ENCODE measurements around the gene EFCAB7. TPM values are rescaled to one million over a fixed set of nuclear protein-coding genes. Genes with fewer than 3 reads are reported as not detected.

The EFCAB7 gene
- total and polyA plus RNA-seq, 2 of the 13 experiments (the other 11 are each of a cell fraction or from before 2014, with no cell fraction given): 1.7 to 5.4 TPM

DNA sequence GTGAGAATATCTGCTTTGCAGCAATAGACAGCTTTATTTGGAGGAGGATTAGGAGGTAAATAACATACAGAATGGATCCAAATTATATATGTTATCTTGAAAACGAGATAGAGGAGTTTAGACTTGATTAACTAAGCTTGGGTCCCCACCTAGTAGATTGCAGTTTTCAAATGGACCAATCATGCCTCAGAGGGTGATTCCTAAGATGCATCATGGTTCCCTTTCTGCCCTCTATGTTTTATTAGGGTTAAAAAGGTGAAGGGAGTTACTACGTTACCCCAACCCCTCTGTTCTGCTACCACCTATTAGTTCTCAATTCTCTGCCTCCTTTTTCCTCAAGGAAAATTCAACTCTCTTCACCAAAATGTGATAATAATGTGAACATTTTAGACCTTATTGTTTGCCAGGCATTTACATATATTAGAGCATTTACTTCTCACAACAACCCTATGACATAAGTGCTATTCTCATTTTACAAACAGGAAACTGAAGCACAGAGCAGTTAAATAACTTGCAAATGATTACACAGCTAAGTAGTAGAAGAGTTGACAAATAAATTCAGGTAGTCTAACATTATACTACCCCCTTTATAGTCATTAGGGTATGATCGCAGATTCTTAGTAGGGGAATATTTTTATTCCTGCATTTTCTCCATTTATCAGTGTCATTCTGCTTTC, 46.5 kb downstream of the EFCAB7 start:
- Histone ChIP-seq H3K4me1 (ENCODE audit: insufficient read depth, low read length) (no peaks in the 10 kb centered on the region), H3K9me3 (ENCODE audit: low read length) (no peaks in the 10 kb centered on the region), H3K27ac (ENCODE audit: extremely low read length, insufficient read depth, low read length) (no peak overlapping the region), H3K36me3 (replicated peaks in 1 of 2; ENCODE audit: control insufficient read depth in 1 of 2, insufficient read depth in 2 of 2, low read length in 2 of 2) (no peaks in the 10 kb centered on the region), H3K79me2 (ENCODE audit: insufficient read depth, low read length) (no peaks in the 10 kb centered on the region), H3K4me2 (ENCODE audit: low read depth, low read length) (no peak overlapping the region), H3K27me3 (ENCODE audit: control insufficient read depth in 1 of 2, insufficient read depth in 2 of 2, low read length in 2 of 2) (no peaks in the 10 kb centered on the region), H3K4me3 (replicated peaks in 1 of 3; ENCODE audit: insufficient read depth in 1 of 3, low read depth in 2 of 3, low read length in 3 of 3) (no peak overlapping the region), H4K20me1 (ENCODE audit: insufficient read depth, low read length) (no peaks in the 10 kb centered on the region), H3K9ac (ENCODE audit: insufficient read depth, low read depth, low read length) (no peak overlapping the region), H2AFZ (ENCODE audit: low read length) (no peak overlapping the region)
- TF ChIP-seq ZNF329 (CRISPR knock-in tag; IDR thresholded peaks at IDR 0.05; ENCODE audit: low read depth) (no peak), ZC3H4 (CRISPR knock-in tag; IDR thresholded peaks at IDR 0.05; ENCODE audit: borderline replicate concordance) (no peak), SRSF4 (IDR thresholded peaks at IDR 0.05; ENCODE audit: low read depth, low read length, poor library complexity, severe bottlenecking) (no peak), ZNF138 (CRISPR knock-in tag; IDR thresholded peaks at IDR 0.05; ENCODE audit: low read depth) (no peak), TOE1 (CRISPR knock-in tag; IDR thresholded peaks at IDR 0.05) (no peak), NFE2L2 (IDR thresholded peaks at IDR 0.05; ENCODE audit: low read length) (no peak), ZNF749 (CRISPR knock-in tag; IDR thresholded peaks at IDR 0.05; ENCODE audit: borderline replicate concordance) (no peak), PCBP2 (optimal IDR thresholded peaks at IDR 0.05; ENCODE audit: low read depth, low read length, poor library complexity, severe bottlenecking) (no peak), GZF1 (CRISPR knock-in tag; IDR thresholded peaks at IDR 0.05) (no peak), NFYB (CRISPR knock-in tag; IDR thresholded peaks at IDR 0.05) (no peak), MAZ (IDR thresholded peaks at IDR 0.05; ENCODE audit: borderline replicate concordance, low read depth, low read length) (no peak), MAZ (CRISPR knock-in tag; IDR thresholded peaks at IDR 0.05; ENCODE audit: low read depth) (no peak), PPARG (CRISPR knock-in tag; conservative IDR thresholded peaks at IDR 0.05) (no peak), KLF16 (CRISPR knock-in tag; IDR thresholded peaks at IDR 0.05) (no peak)
- TF ChIP-seq, protein P1, sequence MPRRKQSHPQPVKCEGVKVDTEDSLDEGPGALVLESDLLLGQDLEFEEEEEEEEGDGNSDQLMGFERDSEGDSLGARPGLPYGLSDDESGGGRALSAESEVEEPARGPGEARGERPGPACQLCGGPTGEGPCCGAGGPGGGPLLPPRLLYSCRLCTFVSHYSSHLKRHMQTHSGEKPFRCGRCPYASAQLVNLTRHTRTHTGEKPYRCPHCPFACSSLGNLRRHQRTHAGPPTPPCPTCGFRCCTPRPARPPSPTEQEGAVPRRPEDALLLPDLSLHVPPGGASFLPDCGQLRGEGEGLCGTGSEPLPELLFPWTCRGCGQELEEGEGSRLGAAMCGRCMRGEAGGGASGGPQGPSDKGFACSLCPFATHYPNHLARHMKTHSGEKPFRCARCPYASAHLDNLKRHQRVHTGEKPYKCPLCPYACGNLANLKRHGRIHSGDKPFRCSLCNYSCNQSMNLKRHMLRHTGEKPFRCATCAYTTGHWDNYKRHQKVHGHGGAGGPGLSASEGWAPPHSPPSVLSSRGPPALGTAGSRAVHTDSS (CRISPR knock-in tag; conservative IDR thresholded peaks at IDR 0.05): no peak
- TF ChIP-seq, protein P2, sequence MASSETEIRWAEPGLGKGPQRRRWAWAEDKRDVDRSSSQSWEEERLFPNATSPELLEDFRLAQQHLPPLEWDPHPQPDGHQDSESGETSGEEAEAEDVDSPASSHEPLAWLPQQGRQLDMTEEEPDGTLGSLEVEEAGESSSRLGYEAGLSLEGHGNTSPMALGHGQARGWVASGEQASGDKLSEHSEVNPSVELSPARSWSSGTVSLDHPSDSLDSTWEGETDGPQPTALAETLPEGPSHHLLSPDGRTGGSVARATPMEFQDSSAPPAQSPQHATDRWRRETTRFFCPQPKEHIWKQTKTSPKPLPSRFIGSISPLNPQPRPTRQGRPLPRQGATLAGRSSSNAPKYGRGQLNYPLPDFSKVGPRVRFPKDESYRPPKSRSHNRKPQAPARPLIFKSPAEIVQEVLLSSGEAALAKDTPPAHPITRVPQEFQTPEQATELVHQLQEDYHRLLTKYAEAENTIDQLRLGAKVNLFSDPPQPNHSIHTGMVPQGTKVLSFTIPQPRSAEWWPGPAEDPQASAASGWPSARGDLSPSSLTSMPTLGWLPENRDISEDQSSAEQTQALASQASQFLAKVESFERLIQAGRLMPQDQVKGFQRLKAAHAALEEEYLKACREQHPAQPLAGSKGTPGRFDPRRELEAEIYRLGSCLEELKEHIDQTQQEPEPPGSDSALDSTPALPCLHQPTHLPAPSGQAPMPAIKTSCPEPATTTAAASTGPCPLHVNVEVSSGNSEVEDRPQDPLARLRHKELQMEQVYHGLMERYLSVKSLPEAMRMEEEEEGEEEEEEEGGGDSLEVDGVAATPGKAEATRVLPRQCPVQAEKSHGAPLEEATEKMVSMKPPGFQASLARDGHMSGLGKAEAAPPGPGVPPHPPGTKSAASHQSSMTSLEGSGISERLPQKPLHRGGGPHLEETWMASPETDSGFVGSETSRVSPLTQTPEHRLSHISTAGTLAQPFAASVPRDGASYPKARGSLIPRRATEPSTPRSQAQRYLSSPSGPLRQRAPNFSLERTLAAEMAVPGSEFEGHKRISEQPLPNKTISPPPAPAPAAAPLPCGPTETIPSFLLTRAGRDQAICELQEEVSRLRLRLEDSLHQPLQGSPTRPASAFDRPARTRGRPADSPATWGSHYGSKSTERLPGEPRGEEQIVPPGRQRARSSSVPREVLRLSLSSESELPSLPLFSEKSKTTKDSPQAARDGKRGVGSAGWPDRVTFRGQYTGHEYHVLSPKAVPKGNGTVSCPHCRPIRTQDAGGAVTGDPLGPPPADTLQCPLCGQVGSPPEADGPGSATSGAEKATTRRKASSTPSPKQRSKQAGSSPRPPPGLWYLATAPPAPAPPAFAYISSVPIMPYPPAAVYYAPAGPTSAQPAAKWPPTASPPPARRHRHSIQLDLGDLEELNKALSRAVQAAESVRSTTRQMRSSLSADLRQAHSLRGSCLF (CRISPR knock-in tag; IDR thresholded peaks at IDR 0.05; ENCODE audit: borderline replicate concordance): no peak
- TF ChIP-seq, protein P3, sequence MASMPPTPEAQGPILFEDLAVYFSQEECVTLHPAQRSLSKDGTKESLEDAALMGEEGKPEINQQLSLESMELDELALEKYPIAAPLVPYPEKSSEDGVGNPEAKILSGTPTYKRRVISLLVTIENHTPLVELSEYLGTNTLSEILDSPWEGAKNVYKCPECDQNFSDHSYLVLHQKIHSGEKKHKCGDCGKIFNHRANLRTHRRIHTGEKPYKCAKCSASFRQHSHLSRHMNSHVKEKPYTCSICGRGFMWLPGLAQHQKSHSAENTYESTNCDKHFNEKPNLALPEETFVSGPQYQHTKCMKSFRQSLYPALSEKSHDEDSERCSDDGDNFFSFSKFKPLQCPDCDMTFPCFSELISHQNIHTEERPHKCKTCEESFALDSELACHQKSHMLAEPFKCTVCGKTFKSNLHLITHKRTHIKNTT (CRISPR knock-in tag; IDR thresholded peaks at IDR 0.05): no peak
- no TSS peak for BruUV-seq (replicated peaks)
- FAIRE-seq (no peak), ATAC-seq (no peak), DNase-seq (ENCODE audit: low spot score) (no peak)
- intact Hi-C loops (cut with micrococcal nuclease; ENCODE audit: unreplicated experiment) (no loop called here), in situ Hi-C loops (cut with HindIII; ENCODE audit: extremely low pct_ligation_motif_present, low pct_unique_long_range_greater_than_20kb) (no loop called here)
- POLR2A ChIA-PET: no interaction called here
- 74% methylated on average over 3 of the region's 3 CpGs for WGBS (ENCODE audit: low lambda C conversion rate)
- CTCF ChIA-PET (ENCODE audit: low intra/inter-chr PET ratio, low total read pairs): no interaction called here
